ENCODE results near the gene MRPL23.

DNA sequence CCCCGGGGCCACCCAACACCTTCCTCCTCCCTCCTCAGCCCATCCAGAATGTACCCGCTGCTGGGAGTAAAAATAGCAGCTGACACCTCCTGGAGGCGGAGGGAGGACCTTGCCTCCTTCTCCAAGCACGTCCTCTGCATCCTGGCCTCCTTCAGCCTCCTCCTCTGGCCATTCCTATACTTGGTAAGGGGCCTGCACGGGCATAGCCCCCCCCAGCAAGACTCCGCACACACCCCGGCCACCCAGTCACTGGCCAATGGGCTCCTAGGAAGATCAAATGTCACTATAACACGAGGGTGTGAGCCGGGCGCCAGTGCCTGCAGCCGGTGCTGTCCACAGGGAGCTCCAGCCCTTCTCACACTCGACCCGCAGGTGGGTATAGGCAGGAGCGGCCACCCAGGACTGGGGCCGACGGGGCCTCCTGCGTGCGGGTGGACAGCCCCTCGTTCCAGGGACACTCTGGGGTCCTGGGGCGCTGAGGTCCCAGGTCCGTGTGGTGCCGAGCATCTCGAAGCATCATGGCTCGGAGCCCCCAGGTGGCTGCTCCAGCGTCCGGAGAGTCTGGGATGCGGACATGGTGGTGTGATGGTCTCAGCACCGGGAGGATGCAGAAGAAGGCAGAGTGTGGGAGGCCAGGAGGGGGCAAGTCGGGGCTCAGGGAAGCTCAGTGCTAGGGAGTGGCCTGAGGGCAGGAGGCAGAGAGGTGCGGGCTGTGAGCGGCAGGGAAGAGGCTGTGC, 27.6 kb upstream of the MRPL23 start, which contains the start of gene TNNT3:
- TF ChIP-seq CTCF (optimal IDR thresholded peaks at IDR 0.05 in 1 of 3, IDR thresholded peaks at IDR 0.05 in 1 of 3, conservative IDR thresholded peaks at IDR 0.05 in 1 of 3; ENCODE audit: extremely low read depth in 1 of 3, insufficient read depth in 2 of 3, low read length in 3 of 3): peak in 1 of 3 experiments; percentile 8
- no peak for TF ChIP-seq EZH2 (IDR thresholded peaks at IDR 0.05; ENCODE audit: low read length)

Data from keratinocyte (primary cell).